K562 (cell line): ENCODE results near the gene NR5A1. TPM values are rescaled to one million over a fixed set of nuclear protein-coding genes. Genes with fewer than 3 reads are reported as not detected.

ENCODE experiments used
- ATAC-seq: fragments of 200-7000 bp; cut with Tn5 transposase; 3 replicates; pipeline ENCODE4 v1.9.1; 2020; ENCODE audit warnings: moderate library complexity
- BruUV-seq: library from RNA; stranded (reverse); fragments of 400-500 nt; replicated peaks from 2 replicates; lab custom pipeline; 2021; lab: Mats Ljungman, UMichigan
- CTCF ChIA-PET: fragments of 300-600 bp; formaldehyde crosslinking; extraction: SDS; loops from one replicate; lab custom pipeline; 2021; ENCODE audit warnings: low intra/inter-chr PET ratio; lab: Yijun Ruan, JAX
- POLR2A ChIA-PET: fragments of 300-600, 350-650 bp; sonication (Branson Sonifier 250); formaldehyde crosslinking; extraction: SDS; loops from one replicate; lab custom pipeline; 2021; ENCODE audit warnings: antibody characterized with exemption, inconsistent platforms; lab: Yijun Ruan, JAX
- DNase-seq, 4 experiments: peaks; one replicate each; pipeline versions ENCODE4 v3.0.0 to v3.0.0-alpha.2; 2011 to 2018; ENCODE audit warnings: low spot score in 3 of 4, mixed read lengths in 3 of 4; ENCODE audit errors: extremely low read depth in 1 of 4
- FAIRE-seq: peaks from 2 replicates; lab custom pipeline; 2011; peaks lifted over from hg19 to GRCh38; lab: Jason Lieb, UNC
- H2AFZ ChIP-seq: 2 replicates; pipeline ENCODE4 v1.6.0; 2011; ENCODE audit warnings: low read depth, low read length, control low read depth, inconsistent platforms
- H3K27ac ChIP-seq: fragments of 200-600 bp; 3 replicates; pipeline ENCODE4 v1.8.0; 2011; ENCODE audit warnings: low read depth, mild to moderate bottlenecking, control low read depth, inconsistent platforms, low read length, moderate library complexity, mixed read lengths; ENCODE audit errors: extremely low read depth
- H3K27me3 ChIP-seq, 2 experiments: fragments of 300-600 bp in 1 of 2; 2 replicates in 1 of 2; 3 replicates in 1 of 2; pipeline versions ENCODE4 v1.6.0 to v1.8.0; 2011; ENCODE audit warnings: inconsistent platforms in 2 of 2, low read length in 2 of 2, mild to moderate bottlenecking in 1 of 2, mixed read lengths in 1 of 2, moderate library complexity in 1 of 2; ENCODE audit not compliant: control insufficient read depth in 2 of 2, insufficient read depth in 2 of 2
- H3K36me3 ChIP-seq: fragments of 300-600 bp; 3 replicates; pipeline ENCODE4 v1.8.0; 2011; ENCODE audit warnings: mild to moderate bottlenecking, low read length, inconsistent platforms; ENCODE audit not compliant: control insufficient read depth, insufficient read depth
- H3K4me1 ChIP-seq, 2 experiments: fragments of 200-600 bp in 1 of 2; replicated peaks in 1 of 2; 2 replicates in 1 of 2; 3 replicates in 1 of 2; pipeline versions ENCODE4 v1.5.1 to v1.8.0; 2011; ENCODE audit warnings: inconsistent platforms in 2 of 2, low read length in 2 of 2, mild to moderate bottlenecking in 1 of 2, mixed read lengths in 1 of 2, moderate library complexity in 1 of 2; ENCODE audit not compliant: control insufficient read depth in 2 of 2, insufficient read depth in 2 of 2
- H3K4me2 ChIP-seq: 2 replicates; pipeline ENCODE4 v1.6.1; 2011; ENCODE audit warnings: low read length, control low read depth, inconsistent platforms, mixed read lengths; ENCODE audit not compliant: insufficient read depth
- H3K4me3 ChIP-seq: fragments of 200-600 bp; sonication (generic), shearing (Covaris generic); 2 replicates; pipeline ENCODE4 v1.5.1; 2016; ENCODE audit warnings: control low read depth, inconsistent platforms
- H3K79me2 ChIP-seq: fragments of 200-600 bp; 3 replicates; pipeline ENCODE4 v1.8.0; 2011; ENCODE audit warnings: low read length, inconsistent platforms; ENCODE audit not compliant: control insufficient read depth, insufficient read depth
- H3K9ac ChIP-seq, 2 experiments: 2 replicates each; pipeline versions ENCODE4 v1.6.0 to v1.6.1; 2011; ENCODE audit warnings: low read depth in 2 of 2, low read length in 2 of 2, control low read depth in 1 of 2, inconsistent platforms in 1 of 2, mild to moderate bottlenecking in 1 of 2, mixed read lengths in 1 of 2; ENCODE audit not compliant: insufficient read depth in 1 of 2
- H3K9me1 ChIP-seq: one replicate; pipeline ENCODE4 v1.6.0; 2011; ENCODE audit warnings: inconsistent platforms, mild to moderate bottlenecking, low read length, moderate library complexity; ENCODE audit not compliant: control insufficient read depth, insufficient read depth
- H3K9me3 ChIP-seq: replicated peaks from 2 replicates; pipeline ENCODE4 v1.5.1; 2011; ENCODE audit warnings: low read depth, low read length, inconsistent platforms; ENCODE audit not compliant: control insufficient read depth, insufficient read depth
- H4K20me1 ChIP-seq: replicated peaks from 2 replicates; pipeline ENCODE4 v1.6.1; 2011; ENCODE audit warnings: low read length, inconsistent platforms, mixed read lengths; ENCODE audit not compliant: control insufficient read depth, insufficient read depth
- BHLHE40 ChIP-seq: IDR thresholded peaks from 2 replicates; pipeline ENCODE4 v1.6.1; 2011; ENCODE audit warnings: low read length, improper control_type of control experiment
- HIVEP1 ChIP-seq: fragments of 250-450 bp; sonication (Bioruptor Pico); IDR thresholded peaks from 2 replicates; pipeline ENCODE4 v1.4.0; 2020; ENCODE audit warnings: mild to moderate bottlenecking
- PTRF ChIP-seq: fragments of 450-650 bp; IDR thresholded peaks from 2 replicates; pipeline ENCODE4 v1.6.1; 2016; ENCODE audit warnings: mild to moderate bottlenecking, missing genetic modification characterization, missing compliant biosample characterization
- SUPT5H ChIP-seq: fragments of 450-650 bp; IDR thresholded peaks from 2 replicates; pipeline ENCODE4 v1.6.1; 2016
- TAF15 ChIP-seq: fragments of 200-400 bp; formaldehyde crosslinking; IDR thresholded peaks from 2 replicates; pipeline ENCODE4 v1.6.1; 2017; ENCODE audit warnings: mild to moderate bottlenecking, low read depth, low read length, moderate library complexity
- TARDBP ChIP-seq: fragments of 450-650 bp; IDR thresholded peaks from 2 replicates; pipeline ENCODE4 v1.6.1; 2016
- XRCC4 ChIP-seq: IDR thresholded peaks from one replicate; pipeline ENCODE4 v1.6.1; 2011; ENCODE audit not compliant: insufficient read depth, insufficient read length; ENCODE audit errors: extremely low read depth
- ZKSCAN3 ChIP-seq: fragments of 250-450 bp; sonication (Bioruptor Pico); IDR thresholded peaks from 2 replicates; pipeline ENCODE4 v1.4.0; 2020
- ZNF140 ChIP-seq: fragments of 250-450 bp; sonication (Bioruptor Pico); IDR thresholded peaks from 2 replicates; pipeline ENCODE4 v1.8.0; 2021; ENCODE audit warnings: moderate library complexity, mild to moderate bottlenecking, inconsistent platforms
- ZNF217 ChIP-seq: sonication (generic); formaldehyde crosslinking; IDR thresholded peaks from 2 replicates; pipeline ENCODE4 v1.8.0; 2022; ENCODE audit warnings: mild to moderate bottlenecking, missing genetic modification reagents
- WGBS: fragments of 100-300 bp; shearing (Covaris generic); methylation state at CpG from one replicate; pipeline ENCODE4 v1.1.6; 2016; ENCODE audit warnings: low coverage, mixed read lengths; ENCODE audit not compliant: insufficient coverage; ENCODE audit errors: missing lambda C conversion rate; 5-methylcytosine and 5-hydroxymethylcytosine counted together
- in situ Hi-C: fragments of 300-500 bp; cut with MboI; formaldehyde crosslinking; loops from 4 replicates; pipeline ENCODE4 v1.15.0; 2018; ENCODE audit warnings: inconsistent platforms, mixed read lengths
- intact Hi-C: fragments of 100-400 bp; cut with micrococcal nuclease; formaldehyde crosslinking; loops from 2 replicates; pipeline ENCODE4 v1.14.2; 2022
- polyA plus RNA-seq, 8 experiments: library from polyadenylated mRNA; depleted of rRNA in 4 of 8; stranded (reverse) in 5 of 8; unstranded in 3 of 8; fragments of >200 nt; fragmentation: Nextera tagmentation in 2 of 8; fragmentation: Illumina TruSeq in 1 of 8; extraction: Ambion mirVana in 2 of 8; extraction: Trizol in 1 of 8; gene quantifications; 2 replicates each; pipeline versions ENCODE4 v1.2.1 to v1.2.3, GENCODE V29; 2011 to 2014; ENCODE audit warnings: inconsistent platforms in 1 of 8, missing spikeins in 1 of 8
- total RNA-seq, 7 experiments: library from RNA; depleted of rRNA in 6 of 7; stranded (reverse); fragments of >200 nt in 6 of 7; fragmentation: Illumina TruSeq in 2 of 7; extraction: Trizol in 2 of 7; gene quantifications; 2 replicates each; pipeline versions ENCODE4 v1.2.1 to v1.2.3, GENCODE V29; 2011 to 2021; ENCODE audit warnings: low replicate concordance in 1 of 7
- TF ChIP-seq, protein P1 (sequence below): sonication (generic); formaldehyde crosslinking; IDR thresholded peaks from 2 replicates; pipeline ENCODE4 v1.8.1; 2023; ENCODE audit warnings: mild to moderate bottlenecking, missing genetic modification reagents
- TF ChIP-seq, protein P2 (sequence below): fragments of 250-450 bp; sonication (Bioruptor Pico); IDR thresholded peaks from 2 replicates; pipeline ENCODE4 v1.4.0; 2020; ENCODE audit warnings: mild to moderate bottlenecking, moderate library complexity
- TF ChIP-seq, protein P3 (sequence below): fragments of 250-450 bp; sonication (Bioruptor Pico); IDR thresholded peaks from 2 replicates; pipeline ENCODE4 v1.4.0; 2020; ENCODE audit warnings: mild to moderate bottlenecking, moderate library complexity

The NR5A1 gene
- total and polyA plus RNA-seq, 9 of the 15 experiments (the other 6 are each of a cell fraction or from before 2014, with no cell fraction given): 0.11 to 0.32 (median 0.20) TPM; not detected in 6

DNA sequence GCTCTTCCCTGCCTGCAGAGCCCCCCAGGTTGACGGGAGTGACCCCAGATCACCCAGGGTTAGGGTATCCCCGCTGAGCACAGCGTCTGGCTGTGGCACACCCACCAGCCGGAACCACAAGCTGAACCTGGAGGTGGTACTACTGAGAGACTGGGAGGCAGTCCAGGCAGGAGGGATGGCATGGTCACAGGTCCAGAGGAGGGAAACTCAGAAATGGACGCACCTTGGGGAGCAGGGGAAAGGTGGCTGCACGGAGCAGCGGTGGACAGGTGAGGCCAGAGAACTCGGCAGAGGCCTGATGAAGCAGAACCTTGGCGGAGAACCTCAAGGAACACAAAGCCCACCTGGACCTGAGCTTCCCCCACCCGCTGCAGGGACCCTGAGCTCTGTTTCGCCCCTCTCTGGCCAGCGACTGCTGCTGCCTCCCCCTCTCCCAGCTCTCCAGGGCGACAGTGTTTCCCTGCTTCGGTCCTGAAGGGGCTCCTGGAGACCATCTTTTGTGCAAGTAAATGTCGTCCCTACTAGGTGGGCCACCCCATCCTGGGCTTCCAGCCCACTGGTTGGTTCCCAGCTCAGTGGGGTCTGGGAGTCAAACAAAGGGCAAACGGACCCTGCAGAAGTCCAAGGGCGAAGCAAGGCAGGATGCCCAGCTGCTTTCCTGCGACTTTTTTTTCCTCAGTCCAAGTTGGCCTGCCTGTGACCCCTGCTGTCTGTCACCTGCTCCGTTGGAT, 56.1 kb downstream of the NR5A1 start (continued):
- TF ChIP-seq, protein P1, sequence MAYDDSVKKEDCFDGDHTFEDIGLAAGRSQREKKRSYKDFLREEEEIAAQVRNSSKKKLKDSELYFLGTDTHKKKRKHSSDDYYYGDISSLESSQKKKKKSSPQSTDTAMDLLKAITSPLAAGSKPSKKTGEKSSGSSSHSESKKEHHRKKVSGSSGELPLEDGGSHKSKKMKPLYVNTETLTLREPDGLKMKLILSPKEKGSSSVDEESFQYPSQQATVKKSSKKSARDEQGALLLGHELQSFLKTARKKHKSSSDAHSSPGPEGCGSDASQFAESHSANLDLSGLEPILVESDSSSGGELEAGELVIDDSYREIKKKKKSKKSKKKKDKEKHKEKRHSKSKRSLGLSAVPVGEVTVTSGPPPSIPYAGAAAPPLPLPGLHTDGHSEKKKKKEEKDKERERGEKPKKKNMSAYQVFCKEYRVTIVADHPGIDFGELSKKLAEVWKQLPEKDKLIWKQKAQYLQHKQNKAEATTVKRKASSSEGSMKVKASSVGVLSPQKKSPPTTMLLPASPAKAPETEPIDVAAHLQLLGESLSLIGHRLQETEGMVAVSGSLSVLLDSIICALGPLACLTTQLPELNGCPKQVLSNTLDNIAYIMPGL (CRISPR knock-in tag): no peak
- TF ChIP-seq PTRF (tag) (no peak), BHLHE40 (no peak), XRCC4 (no peak)

DNA sequence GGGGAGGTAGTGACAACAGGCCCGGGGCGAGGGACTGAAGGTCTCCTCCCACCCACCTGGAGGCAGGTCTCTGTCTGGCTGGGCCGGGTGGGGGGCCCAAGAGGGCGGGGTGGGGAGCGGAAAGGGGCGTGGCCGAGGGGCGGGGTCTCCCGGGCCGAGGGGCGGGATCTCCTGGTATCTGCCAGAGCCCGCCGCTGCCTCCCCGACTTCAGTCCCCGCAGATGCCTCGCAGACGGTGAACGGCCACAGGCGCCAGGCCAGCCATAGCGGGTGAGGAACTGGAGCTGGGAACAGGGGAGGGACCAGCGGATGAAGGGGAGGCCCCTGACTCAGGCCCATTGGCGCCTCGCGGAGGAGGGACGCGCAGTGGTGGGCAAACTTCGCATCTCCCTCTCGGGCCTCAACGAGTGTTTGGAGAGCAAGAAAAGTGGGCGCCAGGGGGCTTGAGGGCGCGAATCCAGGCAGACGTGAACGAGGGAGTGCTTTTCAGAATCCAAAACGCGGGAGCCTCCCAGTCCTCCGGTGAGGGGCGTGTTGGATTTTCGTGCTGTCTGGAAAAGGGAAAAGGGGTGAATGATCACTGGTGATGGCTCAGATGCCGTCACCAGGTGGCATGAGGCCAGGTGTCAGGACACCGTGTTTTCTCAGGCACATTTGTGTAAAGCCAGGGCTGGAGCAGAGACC, 56.8 kb downstream of the NR5A1 start, which contains the start of gene ADGRD2:
TSS of gene ADGRD2 (plus strand) at position 211 of the 684 bp plus-strand sequence. CDS start 1,216 bp downstream, outside the sequence.
- Histone ChIP-seq H3K27me3 (peaks cover 5 to 24% of the 10 kb centered on the region in 2 experiments; a peak in 3 of 5 replicates), H3K4me2 (peak within 1 kb of the TSS; percentile 63), H3K4me3 (peak within 1 kb of the TSS; percentile 11; the same call in 1 of the 2 replicates), H3K9ac (peak within 1 kb of the TSS in 1 of 2 experiments; percentile 84; a peak in 2 of 4 replicates), H4K20me1 (peaks cover 23% of the 10 kb centered on the region), H3K4me1 (peaks cover 8 to 38% of the 10 kb centered on the region in 2 experiments), H3K79me2 (no peaks in the 10 kb centered on the region), H3K9me1 (no peaks in the 10 kb centered on the region), H3K9me3 (no peaks in the 10 kb centered on the region), H3K36me3 (no peaks in the 10 kb centered on the region), H2AFZ (peak within 1 kb of the TSS; percentile 77), H3K27ac (no peak within 1 kb of the TSS)
- ATAC-seq: peak; percentile 89
- intact Hi-C loops: no loop called here
- 18% methylated on average over 24 of the region's 41 CpGs for WGBS
- no peak for FAIRE-seq
- in situ Hi-C loops: no loop called here
- POLR2A ChIA-PET: interaction anchor here (0.6 to 1.4 kb wide), 4 partner anchors 9 to 1267 kb away, joined by 3 to 4 read pairs (median 3); no protein-coding TSS in a partner anchor
- no TSS peak for BruUV-seq
- CTCF ChIA-PET: no interaction called here
- peak; percentile 61 to 93 (median 88) for DNase-seq
- TF ChIP-seq TAF15 (no peak), ZNF140 (no peak), ZKSCAN3 (no peak), ZNF217 (no peak), TARDBP (no peak), SUPT5H (no peak), HIVEP1 (no peak)
- TF ChIP-seq, protein P2, sequence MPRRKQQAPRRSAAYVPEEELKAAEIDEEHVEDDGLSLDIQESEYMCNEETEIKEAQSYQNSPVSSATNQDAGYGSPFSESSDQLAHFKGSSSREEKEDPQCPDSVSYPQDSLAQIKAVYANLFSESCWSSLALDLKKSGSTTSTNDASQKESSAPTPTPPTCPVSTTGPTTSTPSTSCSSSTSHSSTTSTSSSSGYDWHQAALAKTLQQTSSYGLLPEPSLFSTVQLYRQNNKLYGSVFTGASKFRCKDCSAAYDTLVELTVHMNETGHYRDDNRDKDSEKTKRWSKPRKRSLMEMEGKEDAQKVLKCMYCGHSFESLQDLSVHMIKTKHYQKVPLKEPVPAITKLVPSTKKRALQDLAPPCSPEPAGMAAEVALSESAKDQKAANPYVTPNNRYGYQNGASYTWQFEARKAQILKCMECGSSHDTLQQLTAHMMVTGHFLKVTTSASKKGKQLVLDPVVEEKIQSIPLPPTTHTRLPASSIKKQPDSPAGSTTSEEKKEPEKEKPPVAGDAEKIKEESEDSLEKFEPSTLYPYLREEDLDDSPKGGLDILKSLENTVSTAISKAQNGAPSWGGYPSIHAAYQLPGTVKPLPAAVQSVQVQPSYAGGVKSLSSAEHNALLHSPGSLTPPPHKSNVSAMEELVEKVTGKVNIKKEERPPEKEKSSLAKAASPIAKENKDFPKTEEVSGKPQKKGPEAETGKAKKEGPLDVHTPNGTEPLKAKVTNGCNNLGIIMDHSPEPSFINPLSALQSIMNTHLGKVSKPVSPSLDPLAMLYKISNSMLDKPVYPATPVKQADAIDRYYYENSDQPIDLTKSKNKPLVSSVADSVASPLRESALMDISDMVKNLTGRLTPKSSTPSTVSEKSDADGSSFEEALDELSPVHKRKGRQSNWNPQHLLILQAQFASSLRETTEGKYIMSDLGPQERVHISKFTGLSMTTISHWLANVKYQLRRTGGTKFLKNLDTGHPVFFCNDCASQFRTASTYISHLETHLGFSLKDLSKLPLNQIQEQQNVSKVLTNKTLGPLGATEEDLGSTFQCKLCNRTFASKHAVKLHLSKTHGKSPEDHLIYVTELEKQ (CRISPR knock-in tag): no peak
- TF ChIP-seq, protein P3, sequence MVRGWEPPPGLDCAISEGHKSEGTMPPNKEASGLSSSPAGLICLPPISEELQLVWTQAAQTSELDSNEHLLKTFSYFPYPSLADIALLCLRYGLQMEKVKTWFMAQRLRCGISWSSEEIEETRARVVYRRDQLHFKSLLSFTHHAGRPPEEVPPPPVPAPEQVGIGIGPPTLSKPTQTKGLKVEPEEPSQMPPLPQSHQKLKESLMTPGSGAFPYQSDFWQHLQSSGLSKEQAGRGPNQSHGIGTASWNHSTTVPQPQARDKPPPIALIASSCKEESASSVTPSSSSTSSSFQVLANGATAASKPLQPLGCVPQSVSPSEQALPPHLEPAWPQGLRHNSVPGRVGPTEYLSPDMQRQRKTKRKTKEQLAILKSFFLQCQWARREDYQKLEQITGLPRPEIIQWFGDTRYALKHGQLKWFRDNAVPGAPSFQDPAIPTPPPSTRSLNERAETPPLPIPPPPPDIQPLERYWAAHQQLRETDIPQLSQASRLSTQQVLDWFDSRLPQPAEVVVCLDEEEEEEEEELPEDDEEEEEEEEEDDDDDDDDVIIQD: no peak
